Thyroid gland (tissue), 4 donors: Measurements from ENCODE around the gene ACVRL1. TPM values are rescaled to one million over a fixed set of nuclear protein-coding genes. Genes with fewer than 3 reads are reported as not detected.

Experiments used
- DNase-seq, 2 donors: peaks; one replicate each; pipeline ENCODE4 v3.0.0-alpha.2; 2019
- H3K27ac ChIP-seq, 3 donors: fragments of 200-600 bp; sonication (generic); 1 replicate in 2 of 3; 2 replicates in 1 of 3; pipeline ENCODE4 v1.5.1; 2016 to 2019; ENCODE audit warnings: mild to moderate bottlenecking in 1 of 3, moderate library complexity in 1 of 3
- H3K27me3 ChIP-seq: fragments of 200-600 bp; sonication (generic); one replicate; pipeline ENCODE4 v1.5.1; 2019
- H3K36me3 ChIP-seq, 2 donors: fragments of 200-600 bp; sonication (generic); one replicate each; pipeline ENCODE4 v1.5.1; 2016 to 2019
- H3K4me1 ChIP-seq, 2 donors: fragments of 200-600 bp; sonication (generic); one replicate each; pipeline ENCODE4 v1.5.1; 2017 to 2019
- H3K4me3 ChIP-seq, 3 donors: fragments of 200-600 bp; sonication (generic); replicated peaks in 1 of 3; 1 replicate in 2 of 3; 2 replicates in 1 of 3; pipeline ENCODE4 v1.5.1; 2016; ENCODE audit warnings: mild to moderate bottlenecking in 1 of 3
- H3K9me3 ChIP-seq: fragments of 200-600 bp; sonication (generic); one replicate; pipeline ENCODE4 v1.5.1; 2017
- POLR2A ChIP-seq, 2 donors: fragments of 450-650 bp; IDR thresholded peaks; one replicate each; pipeline ENCODE4 v1.6.1; 2017; ENCODE audit warnings: antibody characterized with exemption in 2 of 2, mild to moderate bottlenecking in 2 of 2, moderate library complexity in 1 of 2
- WGBS, 2 donors: methylation state at CpG; one replicate each; pipeline ENCODE4 v1.1.5; 2017; 5-methylcytosine and 5-hydroxymethylcytosine counted together
- intact Hi-C: fragments of 100-400 bp; cut with DNase I; formaldehyde crosslinking; loops from one replicate; pipeline ENCODE4 v1.15.1; 2023
- total RNA-seq, 4 donors: library from RNA; depleted of rRNA; stranded (reverse); fragments of >200 nt; gene quantifications; one replicate each; pipeline ENCODE4 v1.2.3, GENCODE V29; 2016
- TF ChIP-seq, protein P1 (sequence below), 6 experiments: fragments of 200-600 bp in 3 of 6; fragments of 450-650 bp in 3 of 6; sonication (generic) in 3 of 6; IDR thresholded peaks; one replicate each; pipeline ENCODE4 v1.5.1; 2016 to 2019; ENCODE audit warnings: antibody characterized with exemption in 6 of 6, mild to moderate bottlenecking in 2 of 6, inconsistent platforms in 1 of 6, moderate library complexity in 1 of 6

Gene ACVRL1
- total RNA-seq, 4 donors from 2014 or later, result 61.9 to 133 (median 84.2) TPM

- no peak for DNase-seq
- no peak overlapping the region for H3K27ac ChIP-seq
- peaks cover 0 to 26% of the 10 kb centered on the region in 2 donors for H3K4me1 ChIP-seq
- H3K27me3 ChIP-seq, result peaks cover 2% of the 10 kb centered on the region
- no peak overlapping the region for H3K4me3 ChIP-seq
- intact Hi-C loops, result no loop called here
- H3K9me3 ChIP-seq, result no peaks in the 10 kb centered on the region
- H3K36me3 ChIP-seq, result no peaks in the 10 kb centered on the region
- 77 to 81% methylated on average over 14 of the region's 14 CpGs for WGBS, 2 donors
- TF ChIP-seq, protein P1, sequence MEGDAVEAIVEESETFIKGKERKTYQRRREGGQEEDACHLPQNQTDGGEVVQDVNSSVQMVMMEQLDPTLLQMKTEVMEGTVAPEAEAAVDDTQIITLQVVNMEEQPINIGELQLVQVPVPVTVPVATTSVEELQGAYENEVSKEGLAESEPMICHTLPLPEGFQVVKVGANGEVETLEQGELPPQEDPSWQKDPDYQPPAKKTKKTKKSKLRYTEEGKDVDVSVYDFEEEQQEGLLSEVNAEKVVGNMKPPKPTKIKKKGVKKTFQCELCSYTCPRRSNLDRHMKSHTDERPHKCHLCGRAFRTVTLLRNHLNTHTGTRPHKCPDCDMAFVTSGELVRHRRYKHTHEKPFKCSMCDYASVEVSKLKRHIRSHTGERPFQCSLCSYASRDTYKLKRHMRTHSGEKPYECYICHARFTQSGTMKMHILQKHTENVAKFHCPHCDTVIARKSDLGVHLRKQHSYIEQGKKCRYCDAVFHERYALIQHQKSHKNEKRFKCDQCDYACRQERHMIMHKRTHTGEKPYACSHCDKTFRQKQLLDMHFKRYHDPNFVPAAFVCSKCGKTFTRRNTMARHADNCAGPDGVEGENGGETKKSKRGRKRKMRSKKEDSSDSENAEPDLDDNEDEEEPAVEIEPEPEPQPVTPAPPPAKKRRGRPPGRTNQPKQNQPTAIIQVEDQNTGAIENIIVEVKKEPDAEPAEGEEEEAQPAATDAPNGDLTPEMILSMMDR (IDR thresholded peaks at IDR 0.05), result no peak
- TF ChIP-seq POLR2A (IDR thresholded peaks at IDR 0.05), result no peak
Observed at GRCh38 chr12:51901121-51901817, 6.0 kb upstream of the ACVRL1 start.

- Histone ChIP-seq H3K27ac (no peak overlapping the region), H3K9me3 (no peaks in the 10 kb centered on the region), H3K4me3 (no peak overlapping the region), H3K36me3 (no peaks in the 10 kb centered on the region), H3K27me3 (peaks cover 5% of the 10 kb centered on the region), H3K4me1 (peaks cover 0 to 26% of the 10 kb centered on the region in 2 donors)
- DNase-seq, result no peak
- 95 to 96% methylated on average over 11 of the region's 11 CpGs for WGBS, 2 donors
- intact Hi-C loops, result no loop called here
- TF ChIP-seq, protein P1 (IDR thresholded peaks at IDR 0.05), result no peak
- no peak for TF ChIP-seq POLR2A (IDR thresholded peaks at IDR 0.05)
Observed at GRCh38 chr12:51901881-51902280, 5.4 kb upstream of the ACVRL1 start.

DNA sequence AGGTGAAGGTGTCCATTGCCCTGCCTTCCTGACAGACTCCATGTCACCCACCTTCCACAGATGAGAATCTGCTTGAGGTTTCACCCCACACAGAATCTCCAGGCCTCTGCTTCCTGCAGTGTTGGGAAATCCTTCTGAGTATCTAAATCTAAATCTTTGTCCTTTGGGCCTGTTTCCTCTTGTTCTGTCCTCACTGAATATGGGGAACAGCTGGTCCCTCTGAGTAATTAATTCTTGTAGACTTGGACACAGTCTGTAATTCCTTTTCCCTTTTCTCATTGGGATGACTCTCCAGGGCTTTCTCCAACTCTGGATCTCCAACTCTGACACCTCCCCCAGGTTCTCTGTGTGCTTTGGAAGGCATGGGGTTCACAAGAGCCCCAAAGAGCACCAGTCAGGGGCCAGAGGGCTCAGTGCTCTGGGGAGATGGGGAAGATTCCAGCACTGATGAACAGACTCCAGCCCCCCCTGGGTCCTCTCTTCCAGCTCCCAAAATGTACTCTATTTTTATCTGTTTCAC lies 2.3 kb upstream of the ACVRL1 start:
- Histone ChIP-seq H3K9me3 (no peaks in the 10 kb centered on the region), H3K36me3 (no peaks in the 10 kb centered on the region), H3K27me3 (peaks cover 9% of the 10 kb centered on the region), H3K4me3 (no peak overlapping the region), H3K4me1 (peaks cover 0 to 30% of the 10 kb centered on the region in 2 donors), H3K27ac (peak overlapping the region; percentile 64 to 93 (median 92))
- intact Hi-C loops, result no loop called here
- TF ChIP-seq, protein P1 (IDR thresholded peaks at IDR 0.05), result no peak
- TF ChIP-seq POLR2A (IDR thresholded peaks at IDR 0.05), result no peak
- no peak for DNase-seq

DNA sequence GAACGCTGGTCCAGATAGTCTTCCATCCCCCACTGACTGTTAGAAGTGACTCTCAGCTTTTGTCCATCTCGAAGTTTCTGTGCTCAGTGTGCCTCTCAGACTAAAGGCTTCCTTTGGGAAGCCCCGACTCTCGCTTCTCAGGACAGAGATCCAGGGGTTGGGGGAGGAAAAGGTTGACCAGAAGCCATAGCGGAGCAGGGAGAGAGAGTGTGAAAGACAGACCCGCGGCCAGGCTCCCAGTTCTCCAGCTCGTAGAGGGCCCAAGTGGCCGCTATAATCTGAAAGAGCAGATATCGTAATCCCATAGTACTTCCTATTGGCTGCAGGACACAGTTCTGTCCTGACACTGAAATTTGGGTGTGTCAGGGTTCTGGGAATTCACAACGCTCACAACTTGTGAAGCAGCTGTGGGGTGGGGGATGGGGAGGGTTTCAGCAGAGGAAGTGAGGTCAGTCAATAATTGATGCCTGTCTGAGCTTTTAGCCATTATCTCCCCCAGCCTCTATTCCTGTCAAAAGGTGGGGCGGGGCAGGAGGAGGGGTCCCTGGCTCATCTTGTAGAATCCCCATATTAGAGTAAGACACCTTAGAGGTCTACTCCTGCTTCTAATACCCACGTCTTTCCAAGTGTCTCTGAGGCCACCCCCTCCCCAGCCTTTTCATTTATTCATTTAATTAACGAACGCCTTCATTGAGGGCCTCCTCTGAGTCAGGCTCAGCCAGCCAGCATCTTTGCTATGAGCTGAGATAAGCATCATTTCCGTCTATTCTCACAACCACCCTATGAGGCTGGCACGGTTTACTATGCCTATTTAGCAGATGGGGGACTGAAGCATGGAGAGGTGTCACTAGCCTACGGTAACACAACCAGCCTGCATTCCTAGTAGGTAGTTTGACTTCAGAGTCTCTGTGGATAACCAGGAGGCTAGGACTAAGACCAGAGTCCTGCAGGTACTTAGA lies 1.6 kb upstream of the ACVRL1 start:
- intact Hi-C loops, result no loop called here
- TF ChIP-seq, protein P1 (IDR thresholded peaks at IDR 0.05), result no peak
- no peak for TF ChIP-seq POLR2A (IDR thresholded peaks at IDR 0.05)
- Histone ChIP-seq H3K27ac (peak overlapping the region; percentile 92 to 95 (median 93)), H3K36me3 (no peaks in the 10 kb centered on the region), H3K27me3 (peaks cover 9% of the 10 kb centered on the region), H3K4me1 (peaks cover 3 to 34% of the 10 kb centered on the region in 2 donors), H3K4me3 (no peak overlapping the region), H3K9me3 (no peaks in the 10 kb centered on the region)
- 54 to 62% methylated on average over 18 of the region's 18 CpGs for WGBS, 2 donors
- peak; percentile 39 to 46 for DNase-seq
